Rectal smooth muscle tissue (tissue), 1 donor: ENCODE measurements around the gene SLC25A31.
A peak's percentile ranks its signal among the peaks of the same experiment; 100 is the strongest.

Experiments used
- H3K27ac ChIP-seq: one replicate; pipeline ENCODE4 v1.7.0; 2013; ENCODE audit warnings: low read depth, low read length, inconsistent platforms
- H3K27me3 ChIP-seq: one replicate; pipeline ENCODE4 v1.7.0; 2013; ENCODE audit warnings: low read length; ENCODE audit not compliant: control insufficient read depth, insufficient read depth
- H3K36me3 ChIP-seq: one replicate; pipeline ENCODE4 v1.7.0; 2013; ENCODE audit warnings: low read length; ENCODE audit not compliant: control insufficient read depth, insufficient read depth
- H3K4me1 ChIP-seq: one replicate; pipeline ENCODE4 v1.7.0; 2013; ENCODE audit warnings: low read length; ENCODE audit not compliant: control insufficient read depth, insufficient read depth
- H3K4me3 ChIP-seq: one replicate; pipeline ENCODE4 v1.7.0; 2013; ENCODE audit warnings: low read length
- H3K9ac ChIP-seq: one replicate; pipeline ENCODE4 v1.7.0; 2013; ENCODE audit warnings: low read length

SLC25A31 gene

GRCh38 chr4:127782025-127782274 lies 51.8 kb downstream of the SLC25A31 start:
- no peak overlapping the region for H3K9ac ChIP-seq
- H3K4me3 ChIP-seq = peak overlapping the region; percentile 93
- no peaks in the 10 kb centered on the region for H3K4me1 ChIP-seq
- no peaks in the 10 kb centered on the region for H3K27me3 ChIP-seq
- H3K27ac ChIP-seq = peak overlapping the region; percentile 61
- no peaks in the 10 kb centered on the region for H3K36me3 ChIP-seq

GRCh38 chr4:127782275-127783025 lies 52.2 kb downstream of the SLC25A31 start, which contains the start of gene HSPA4L:
Gene HSPA4L, plus strand, starts transcription at chr4:127782322. Its CDS starts 229 bp downstream, at chr4:127782551.
- H3K27me3 ChIP-seq = no peaks in the 10 kb centered on the region
- peak within 1 kb of the TSS; percentile 63 for H3K9ac ChIP-seq
- H3K27ac ChIP-seq = peak within 1 kb of the TSS; percentile 61
- H3K4me1 ChIP-seq = no peaks in the 10 kb centered on the region
- peak within 1 kb of the TSS; percentile 93 for H3K4me3 ChIP-seq
- no peaks in the 10 kb centered on the region for H3K36me3 ChIP-seq

GRCh38 chr4:127783026-127783769 lies 53.0 kb downstream of the SLC25A31 start:
- Histone ChIP-seq H3K4me1 (no peaks in the 10 kb centered on the region), H3K9ac (peak overlapping the region; percentile 63), H3K36me3 (no peaks in the 10 kb centered on the region), H3K4me3 (peak overlapping the region; percentile 93), H3K27me3 (no peaks in the 10 kb centered on the region), H3K27ac (peak overlapping the region; percentile 61)

GRCh38 chr4:127783955-127784770 lies 54.0 kb downstream of the SLC25A31 start:
- H3K9ac ChIP-seq = no peak overlapping the region
- no peaks in the 10 kb centered on the region for H3K36me3 ChIP-seq
- H3K27me3 ChIP-seq = no peaks in the 10 kb centered on the region
- H3K27ac ChIP-seq = no peak overlapping the region
- H3K4me3 ChIP-seq = no peak overlapping the region
- H3K4me1 ChIP-seq = no peaks in the 10 kb centered on the region

- no peak overlapping the region for H3K27ac ChIP-seq
- no peak overlapping the region for H3K9ac ChIP-seq
- H3K27me3 ChIP-seq = no peaks in the 10 kb centered on the region
- no peaks in the 10 kb centered on the region for H3K36me3 ChIP-seq
- no peaks in the 10 kb centered on the region for H3K4me1 ChIP-seq
- no peak overlapping the region for H3K4me3 ChIP-seq
Observed at GRCh38 chr4:127788517-127788916, 58.3 kb downstream of the SLC25A31 start.

- Histone ChIP-seq H3K4me3 (no peak overlapping the region), H3K9ac (no peak overlapping the region), H3K27ac (no peak overlapping the region), H3K27me3 (no peaks in the 10 kb centered on the region), H3K36me3 (no peaks in the 10 kb centered on the region), H3K4me1 (no peaks in the 10 kb centered on the region)
Observed at GRCh38 chr4:127791391-127791790, 61.2 kb downstream of the SLC25A31 start.

- Histone ChIP-seq H3K36me3 (no peaks in the 10 kb centered on the region), H3K4me3 (no peak overlapping the region), H3K27me3 (no peaks in the 10 kb centered on the region), H3K27ac (no peak overlapping the region), H3K9ac (no peak overlapping the region), H3K4me1 (no peaks in the 10 kb centered on the region)
Observed at GRCh38 chr4:127793528-127793927, 63.3 kb downstream of the SLC25A31 start.

GRCh38 chr4:127799711-127800110 lies 69.5 kb downstream of the SLC25A31 start:
- no peak overlapping the region for H3K4me3 ChIP-seq
- H3K9ac ChIP-seq = no peak overlapping the region
- H3K27ac ChIP-seq = no peak overlapping the region
- H3K36me3 ChIP-seq = no peaks in the 10 kb centered on the region
- H3K27me3 ChIP-seq = no peaks in the 10 kb centered on the region
- no peaks in the 10 kb centered on the region for H3K4me1 ChIP-seq

GRCh38 chr4:127809173-127809800 lies 79.1 kb downstream of the SLC25A31 start:
- no peaks in the 10 kb centered on the region for H3K36me3 ChIP-seq
- no peak overlapping the region for H3K9ac ChIP-seq
- no peak overlapping the region for H3K27ac ChIP-seq
- no peaks in the 10 kb centered on the region for H3K4me1 ChIP-seq
- H3K27me3 ChIP-seq = no peaks in the 10 kb centered on the region
- H3K4me3 ChIP-seq = no peak overlapping the region

GRCh38 chr4:127810551-127810950 lies 80.4 kb downstream of the SLC25A31 start:
- H3K4me1 ChIP-seq = no peaks in the 10 kb centered on the region
- no peaks in the 10 kb centered on the region for H3K27me3 ChIP-seq
- no peak overlapping the region for H3K9ac ChIP-seq
- H3K36me3 ChIP-seq = no peaks in the 10 kb centered on the region
- no peak overlapping the region for H3K4me3 ChIP-seq
- H3K27ac ChIP-seq = no peak overlapping the region

GRCh38 chr4:127822430-127822829 lies 92.2 kb downstream of the SLC25A31 start:
- Histone ChIP-seq H3K9ac (no peak overlapping the region), H3K4me3 (no peak overlapping the region), H3K27ac (no peak overlapping the region), H3K4me1 (no peaks in the 10 kb centered on the region), H3K36me3 (no peaks in the 10 kb centered on the region), H3K27me3 (no peaks in the 10 kb centered on the region)
